ENCODE measurements around the gene SCYGR8.

SCYGR8 gene

DNA sequence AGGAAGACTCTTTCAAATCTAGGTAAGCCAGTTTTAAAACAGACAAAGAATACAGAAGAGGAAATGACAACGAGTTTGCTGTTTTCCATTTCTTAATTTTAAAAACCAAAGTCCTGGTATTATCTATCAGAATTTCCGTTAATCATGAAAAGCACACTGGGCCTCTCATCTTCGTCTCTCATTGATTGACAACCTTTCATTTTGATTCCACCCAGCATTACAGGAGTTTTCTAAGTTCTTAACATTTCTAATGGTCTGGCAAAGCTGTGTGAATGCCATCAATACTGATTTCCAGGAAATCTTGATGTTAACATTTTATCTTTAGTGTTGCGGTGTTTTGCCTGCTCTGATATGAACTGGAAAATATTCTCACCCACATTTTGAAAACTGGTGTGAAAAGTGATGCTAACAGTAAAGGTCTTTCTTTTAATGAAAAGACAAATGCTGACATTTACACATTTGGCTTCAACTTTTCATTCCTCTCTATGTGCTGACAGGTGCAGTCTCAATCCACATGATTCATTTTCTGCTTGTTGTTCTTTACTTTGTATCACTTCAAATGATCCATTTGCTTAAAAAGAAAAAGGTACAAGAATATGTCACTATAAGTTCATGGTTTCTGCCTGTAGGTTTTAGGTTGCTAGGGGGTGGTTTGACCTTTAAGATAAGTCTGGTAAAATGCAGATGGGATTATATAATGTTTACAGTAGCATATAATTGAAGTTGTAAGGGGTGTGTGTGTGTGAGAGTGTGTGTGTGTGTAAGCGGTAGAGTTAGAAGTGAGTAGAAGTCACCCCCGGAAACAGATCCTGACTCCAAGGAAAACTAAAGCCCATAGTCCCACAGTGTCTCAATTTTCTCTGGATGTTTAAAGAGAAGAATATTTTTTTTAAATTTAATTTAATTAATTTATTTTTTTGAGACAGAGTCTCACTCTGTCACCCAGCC, 29.5 kb downstream of the SCYGR8 start:
- Histone ChIP-seq H3K9ac (ENCODE audit: low read depth, low read length) (no peak overlapping the region), H3K9me3 (ENCODE audit: control insufficient read depth, insufficient read depth, low read length) (no peaks in the 10 kb centered on the region), H3K4me1 (ENCODE audit: insufficient read depth, low read length) (peaks cover 16% of the 10 kb centered on the region), H3K36me3 (ENCODE audit: insufficient read depth, low read length) (no peaks in the 10 kb centered on the region)

DNA sequence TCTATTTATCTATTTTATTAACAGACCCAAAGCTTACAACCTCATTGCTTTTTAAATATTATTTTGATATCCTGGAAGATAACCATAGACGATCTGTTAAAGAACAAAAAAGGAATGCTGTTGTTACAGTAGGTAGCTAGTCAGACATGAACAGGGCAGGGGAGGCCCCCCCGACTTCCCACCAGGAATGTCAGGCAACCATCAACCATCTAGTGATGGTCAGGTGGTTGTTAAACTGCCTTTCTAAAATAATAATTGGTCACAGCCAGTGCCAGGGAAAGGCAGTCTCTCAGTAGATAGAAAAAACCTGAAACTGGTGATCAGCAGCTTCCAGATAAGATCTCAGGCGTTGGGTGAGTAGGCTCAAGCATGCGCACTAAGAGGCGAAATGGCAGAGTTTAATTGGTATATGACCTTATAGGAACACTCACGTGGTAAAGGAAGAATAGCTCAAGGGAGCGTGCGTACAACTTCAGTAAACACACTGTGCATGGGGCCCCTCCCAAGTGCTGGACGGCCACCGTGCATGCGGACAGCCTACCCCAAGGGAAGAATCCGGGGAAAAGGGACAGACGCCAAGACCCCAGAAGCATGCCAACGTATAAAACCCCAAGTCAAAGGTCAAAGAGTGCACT, 35.4 kb downstream of the SCYGR8 start:
- no peak overlapping the region for H3K9ac ChIP-seq (ENCODE audit: low read depth, low read length)
- H3K4me1 ChIP-seq (ENCODE audit: insufficient read depth, low read length): 0 out of 2 replicates have a peak, but pooled peaks cover 3% of the 10 kb centered on the region
- no peaks in the 10 kb centered on the region for H3K36me3 ChIP-seq (ENCODE audit: insufficient read depth, low read length)
- no peaks in the 10 kb centered on the region for H3K9me3 ChIP-seq (ENCODE audit: control insufficient read depth, insufficient read depth, low read length)

DNA sequence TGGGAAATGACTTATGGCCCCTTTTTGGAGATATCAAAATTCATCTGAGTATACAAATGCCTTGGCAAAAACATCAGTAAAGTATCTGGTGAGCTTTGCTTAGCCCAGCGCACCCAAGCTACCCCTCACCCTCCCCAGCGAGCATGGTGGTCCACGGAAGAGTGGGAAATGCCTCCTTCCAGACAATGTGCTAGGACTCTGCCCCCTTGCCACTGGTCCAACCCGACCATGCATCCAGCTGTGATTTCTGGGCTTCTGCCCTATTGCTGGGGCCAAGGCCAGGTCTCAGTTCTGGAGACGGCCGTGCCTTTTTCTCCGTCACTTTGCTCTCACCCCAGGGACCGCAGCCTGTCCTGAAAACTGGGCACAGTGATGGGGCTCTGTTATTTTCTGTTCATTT, 36.1 kb downstream of the SCYGR8 start:
- Histone ChIP-seq H3K9ac (ENCODE audit: low read depth, low read length) (no peak overlapping the region), H3K4me1 (ENCODE audit: insufficient read depth, low read length) (0 out of 2 replicates have a peak, but pooled peaks cover 3% of the 10 kb centered on the region), H3K36me3 (ENCODE audit: insufficient read depth, low read length) (no peaks in the 10 kb centered on the region)

DNA sequence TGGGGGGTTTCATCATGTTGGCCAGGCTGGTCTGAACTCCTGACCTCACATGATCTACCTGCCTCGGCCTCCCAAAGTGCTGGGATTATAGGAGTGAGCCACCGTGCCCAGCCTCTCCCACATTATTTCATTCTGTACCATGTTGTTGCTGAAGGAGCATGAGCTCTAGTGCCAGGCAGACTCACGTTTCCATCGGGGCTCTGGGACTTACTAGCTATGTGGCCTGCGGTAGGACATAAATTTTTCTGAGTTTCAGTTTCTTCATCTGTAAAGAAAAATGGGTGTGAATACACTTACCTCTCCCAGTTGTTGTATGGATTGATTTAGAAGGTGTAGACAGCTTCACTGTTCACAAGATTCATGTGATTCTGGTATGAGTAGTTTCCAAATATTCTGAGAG, 37.1 kb downstream of the SCYGR8 start:
- Histone ChIP-seq H3K4me1 (ENCODE audit: insufficient read depth, low read length) (0 out of 2 replicates have a peak, but pooled peaks cover 3% of the 10 kb centered on the region), H3K9ac (ENCODE audit: low read depth, low read length) (no peak overlapping the region), H3K9me3 (ENCODE audit: control insufficient read depth, insufficient read depth, low read length) (no peaks in the 10 kb centered on the region), H3K36me3 (ENCODE audit: insufficient read depth, low read length) (no peaks in the 10 kb centered on the region)

More for the DNA sequence above, 36.1 kb downstream of the SCYGR8 start:
- no peaks in the 10 kb centered on the region for H3K9me3 ChIP-seq (ENCODE audit: control insufficient read depth, insufficient read depth, low read length)

DNA sequence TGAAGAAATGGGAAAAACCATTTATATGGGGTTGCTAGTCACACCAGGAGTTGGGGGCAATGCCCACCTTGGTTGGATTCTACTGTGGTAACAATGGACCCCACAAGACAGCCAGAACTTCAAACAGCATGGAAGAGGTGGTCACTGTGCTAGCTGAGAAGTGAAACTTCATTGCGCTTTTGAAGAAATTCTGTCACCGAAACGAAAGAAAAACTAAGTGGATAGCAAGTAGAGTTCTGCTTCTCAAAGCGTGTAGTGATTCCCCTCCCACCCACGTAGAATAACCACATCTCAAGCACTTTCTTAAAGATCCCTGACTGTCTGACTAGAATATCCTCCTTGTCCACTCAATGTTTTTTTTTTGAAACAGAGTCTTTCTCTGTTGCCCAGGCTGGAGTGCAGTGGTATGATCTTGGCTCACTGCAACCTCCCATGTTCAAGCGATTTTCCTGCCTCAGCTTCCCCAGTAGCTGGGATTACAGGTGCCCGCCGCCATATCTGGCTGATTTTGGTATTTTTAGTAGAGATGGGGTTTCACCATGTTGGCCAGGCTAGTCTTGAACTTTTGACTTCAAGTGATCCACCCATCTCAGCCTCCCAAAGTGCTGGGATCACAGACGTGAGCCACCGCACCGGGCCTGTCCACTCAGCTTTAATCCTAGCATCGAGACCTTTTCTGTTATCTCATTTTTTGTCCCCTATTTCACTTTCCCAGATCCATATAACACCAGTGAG, 37.9 kb downstream of the SCYGR8 start:
- Histone ChIP-seq H3K9ac (ENCODE audit: low read depth, low read length) (no peak overlapping the region), H3K4me1 (ENCODE audit: insufficient read depth, low read length) (0 out of 2 replicates have a peak, but pooled peaks cover 3% of the 10 kb centered on the region), H3K36me3 (ENCODE audit: insufficient read depth, low read length) (no peaks in the 10 kb centered on the region), H3K9me3 (ENCODE audit: control insufficient read depth, insufficient read depth, low read length) (no peaks in the 10 kb centered on the region)

DNA sequence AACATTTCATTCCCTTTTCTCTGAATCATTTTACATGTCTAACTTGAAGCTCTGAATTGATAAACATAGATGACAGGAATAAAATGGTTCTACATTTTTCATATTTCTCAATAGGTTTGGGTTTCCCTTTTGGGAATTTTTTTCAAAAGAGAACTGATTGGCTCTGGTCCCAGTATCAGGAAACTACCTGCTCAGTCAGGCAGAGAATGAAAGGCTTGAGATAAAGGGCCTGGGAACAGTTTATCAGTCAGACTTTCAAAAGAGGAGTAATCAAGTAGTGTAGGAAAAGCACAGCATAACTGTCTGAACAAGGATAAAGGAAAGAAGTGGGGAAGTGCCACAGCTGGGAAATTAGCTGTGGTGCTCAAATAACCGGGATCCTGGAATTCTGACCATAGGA, 39.6 kb downstream of the SCYGR8 start:
- Histone ChIP-seq H3K4me1 (ENCODE audit: insufficient read depth, low read length) (0 out of 2 replicates have a peak, but pooled peaks cover 3% of the 10 kb centered on the region), H3K9ac (ENCODE audit: low read depth, low read length) (no peak overlapping the region), H3K9me3 (ENCODE audit: control insufficient read depth, insufficient read depth, low read length) (no peaks in the 10 kb centered on the region), H3K36me3 (ENCODE audit: insufficient read depth, low read length) (no peaks in the 10 kb centered on the region)

DNA sequence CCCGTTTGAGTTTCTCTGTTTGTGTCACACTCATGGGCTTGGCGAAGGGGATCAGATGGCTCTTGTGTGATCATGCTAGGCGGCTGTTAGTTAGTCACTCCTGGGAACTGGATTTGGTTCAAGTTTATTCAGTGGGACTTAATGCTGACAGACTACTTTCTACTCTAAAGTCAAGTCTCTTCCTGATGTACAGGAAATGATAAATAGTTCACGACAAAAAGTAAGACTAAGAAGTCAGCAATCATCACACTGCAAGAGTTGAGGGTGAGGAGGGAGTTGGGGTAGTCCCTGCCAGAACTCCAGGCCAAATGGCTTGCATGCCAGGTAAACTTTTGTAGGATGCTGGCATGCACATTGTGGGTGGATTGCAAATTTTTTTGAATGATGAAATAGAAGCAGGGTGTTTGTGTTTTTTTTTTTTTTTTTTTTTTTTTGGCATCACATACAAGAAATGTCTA, 42.9 kb downstream of the SCYGR8 start:
- H3K36me3 ChIP-seq (ENCODE audit: insufficient read depth, low read length): no peaks in the 10 kb centered on the region

DNA sequence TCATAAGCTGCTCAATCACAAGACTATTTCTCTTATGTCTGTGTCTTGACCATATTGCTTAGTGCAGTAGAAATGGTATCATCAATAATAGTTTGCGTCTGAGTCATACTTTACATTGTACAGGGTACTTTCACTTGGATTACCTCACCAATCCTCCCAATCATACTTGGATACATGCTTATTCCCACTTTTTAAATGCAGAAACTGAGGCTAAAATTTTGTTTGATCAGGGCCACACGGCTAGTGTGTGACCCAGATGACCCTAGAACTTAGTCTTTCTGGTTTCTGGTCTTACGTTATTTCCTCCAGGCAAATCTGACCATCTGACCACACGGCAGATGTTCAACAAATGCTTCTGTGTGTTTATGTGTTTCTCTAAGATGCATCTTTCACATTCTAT, 44.1 kb downstream of the SCYGR8 start:
- H3K9ac ChIP-seq (ENCODE audit: low read depth, low read length): no peak overlapping the region

More for the DNA sequence above, 42.9 kb downstream of the SCYGR8 start:
- Histone ChIP-seq H3K9ac (ENCODE audit: low read depth, low read length) (no peak overlapping the region), H3K9me3 (ENCODE audit: control insufficient read depth, insufficient read depth, low read length) (no peaks in the 10 kb centered on the region), H3K4me1 (ENCODE audit: insufficient read depth, low read length) (0 out of 2 replicates have a peak, but pooled peaks cover 3% of the 10 kb centered on the region)

DNA sequence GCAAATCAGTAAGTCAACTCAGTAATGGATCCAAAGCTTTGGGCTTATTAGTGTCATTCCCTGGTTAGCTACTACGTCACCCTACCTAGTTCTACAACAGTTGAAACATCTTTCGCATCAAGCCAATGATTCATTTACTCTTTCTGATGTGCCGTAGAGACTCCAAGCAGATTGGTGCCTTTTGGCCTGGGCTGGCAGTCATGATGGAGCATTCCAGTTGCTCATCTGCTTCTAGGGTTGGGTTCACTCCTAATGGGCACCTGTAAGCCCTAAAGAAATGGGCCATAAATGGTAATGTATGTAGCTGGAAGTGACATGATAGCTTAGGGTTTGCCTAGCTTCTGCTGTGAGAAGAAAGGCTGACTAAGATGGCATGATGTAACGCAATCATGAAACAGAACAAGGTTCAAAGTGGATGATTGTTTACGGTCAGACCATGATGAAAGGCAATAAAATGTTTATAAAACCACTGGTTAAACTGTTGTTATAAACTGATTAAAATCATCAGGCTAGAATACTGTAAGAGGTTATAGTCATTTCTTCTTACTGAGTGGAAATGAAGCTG, 47.5 kb downstream of the SCYGR8 start:
- Histone ChIP-seq H3K9ac (ENCODE audit: low read depth, low read length) (no peak overlapping the region), H3K36me3 (ENCODE audit: insufficient read depth, low read length) (no peaks in the 10 kb centered on the region), H3K9me3 (ENCODE audit: control insufficient read depth, insufficient read depth, low read length) (no peaks in the 10 kb centered on the region), H3K4me1 (ENCODE audit: insufficient read depth, low read length) (no peaks in the 10 kb centered on the region)

More for the DNA sequence above, 44.1 kb downstream of the SCYGR8 start:
- H3K9me3 ChIP-seq (ENCODE audit: control insufficient read depth, insufficient read depth, low read length): no peaks in the 10 kb centered on the region
- 0 out of 2 replicates have a peak, but pooled peaks cover 3% of the 10 kb centered on the region for H3K4me1 ChIP-seq (ENCODE audit: insufficient read depth, low read length)
- no peaks in the 10 kb centered on the region for H3K36me3 ChIP-seq (ENCODE audit: insufficient read depth, low read length)

Data from ES-I3 (cell line).